HG03103 (cell line): ENCODE data around the gene COL20A1.

ENCODE experiments used
- ATAC-seq: cut with Tn5 transposase; IDR thresholded peaks from one replicate; pipeline ENCODE4 v1.9.1; 2021; ENCODE audit warnings: low read depth; ENCODE audit not compliant: unreplicated experiment

The COL20A1 gene

DNA sequence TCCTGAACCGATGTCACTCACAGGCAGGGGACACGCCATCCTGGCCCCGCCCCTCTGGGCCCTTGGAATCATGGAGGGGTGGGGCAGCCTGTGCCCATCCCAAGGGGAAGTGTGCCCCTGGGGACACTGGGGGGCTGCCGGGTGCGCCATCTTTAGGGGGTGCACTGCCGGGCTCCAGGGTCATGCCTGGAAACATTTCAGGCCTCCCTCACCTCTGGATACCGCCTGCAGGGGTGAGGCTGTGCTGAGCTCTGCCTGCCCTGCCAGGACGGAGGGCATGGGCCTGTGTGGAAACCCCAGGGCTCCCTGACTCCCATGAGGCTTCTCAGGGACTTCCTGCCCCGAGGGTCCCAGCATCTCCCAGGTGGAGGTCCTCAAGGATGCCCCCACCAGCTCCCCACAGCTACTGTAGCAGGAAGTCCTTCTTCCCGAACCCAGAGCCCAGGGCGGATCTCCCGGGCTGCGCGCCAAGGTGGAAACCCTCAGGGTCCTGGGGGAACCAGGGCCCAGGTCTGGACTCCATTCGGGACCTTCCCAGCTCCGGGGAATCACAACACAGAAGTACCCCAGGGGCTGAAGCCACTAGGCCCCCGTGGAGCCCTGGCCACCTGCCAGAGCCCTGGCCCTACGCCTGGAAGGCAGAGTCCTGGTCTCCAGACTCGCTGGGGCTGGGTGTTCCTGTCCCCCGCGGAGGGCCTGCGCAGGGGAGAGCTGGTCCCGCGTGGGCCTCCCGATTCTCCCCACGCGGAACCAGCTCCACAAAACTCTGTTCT lies 52.5 kb downstream of the COL20A1 start:
- no peak for ATAC-seq

DNA sequence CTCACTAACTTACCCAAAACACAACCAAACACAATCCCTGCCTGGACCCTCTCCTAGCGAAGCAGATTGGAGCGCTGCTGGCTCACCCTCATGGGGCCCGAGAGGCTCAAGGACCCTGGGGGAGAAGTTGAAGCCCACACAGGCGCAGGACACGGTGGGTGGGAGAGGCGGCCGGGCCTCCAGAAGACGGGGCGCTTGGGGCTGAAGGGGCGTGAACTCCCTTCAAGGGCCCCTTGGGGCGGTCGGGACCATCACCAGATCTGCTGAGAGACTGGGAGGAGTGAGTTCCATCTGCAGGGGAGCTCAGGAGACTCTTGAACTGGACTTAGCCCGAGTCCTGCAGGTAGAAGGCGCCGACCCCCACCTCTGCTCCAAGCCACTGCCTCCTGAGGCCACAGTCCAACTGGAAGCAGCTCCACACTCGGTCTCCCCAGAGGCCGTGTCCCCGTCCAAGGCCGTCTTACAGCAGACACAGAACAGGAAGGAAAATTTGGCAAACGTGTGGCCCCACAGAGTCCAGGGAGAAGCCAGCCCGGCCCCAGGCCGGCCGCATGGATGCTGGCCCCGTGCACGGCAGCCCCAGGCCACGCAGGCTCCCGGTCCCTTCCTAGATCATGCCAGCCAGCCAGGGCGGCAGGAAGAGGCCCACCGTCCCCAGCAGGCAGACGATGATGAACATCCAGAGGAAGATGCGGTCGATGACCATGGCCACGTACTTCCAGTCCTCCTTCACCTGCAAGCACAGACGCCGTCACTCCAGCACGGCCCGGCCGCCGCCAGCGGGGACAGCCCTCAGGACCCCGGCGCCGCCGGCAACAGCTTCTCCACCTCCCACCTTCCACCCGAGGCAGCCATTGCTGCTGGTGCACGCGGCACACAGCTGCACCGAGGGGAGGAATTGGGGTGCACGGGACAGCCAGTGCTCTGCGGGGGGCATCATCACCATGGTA lies 53.4 kb downstream of the COL20A1 start:
- no peak for ATAC-seq

DNA sequence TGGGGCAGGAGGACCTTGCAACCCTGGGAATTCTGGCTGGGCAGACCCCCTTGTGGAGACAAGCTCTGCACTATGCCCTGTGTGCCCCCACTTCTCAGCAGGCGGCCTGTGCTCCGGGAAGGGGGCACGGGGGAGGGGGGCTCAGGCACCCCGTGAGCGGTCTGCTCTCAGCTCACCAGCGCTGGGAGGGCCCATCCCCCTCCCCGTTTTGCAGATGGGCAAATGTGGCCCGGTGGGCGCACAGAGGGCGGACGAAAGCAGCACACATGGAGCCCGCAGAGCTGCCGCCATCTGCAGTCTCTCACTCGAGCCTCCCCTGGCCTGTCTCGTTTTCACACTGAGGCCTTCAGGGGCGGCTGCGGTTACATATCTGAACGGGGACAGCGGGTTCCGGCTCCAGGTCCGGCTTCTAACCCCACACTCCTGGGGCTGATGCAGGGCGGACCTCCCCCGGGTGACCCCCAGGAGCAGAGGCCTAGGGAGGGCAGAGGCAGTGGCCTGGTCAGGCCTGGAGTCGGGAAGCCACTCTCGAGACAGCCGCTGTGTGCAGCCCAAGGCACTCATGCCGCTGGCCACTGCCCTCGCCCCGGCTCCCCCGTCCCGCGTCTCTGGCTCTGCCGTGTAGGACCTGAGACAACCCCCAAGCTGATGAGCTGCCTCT lies 54.2 kb downstream of the COL20A1 start:
- no peak for ATAC-seq

DNA sequence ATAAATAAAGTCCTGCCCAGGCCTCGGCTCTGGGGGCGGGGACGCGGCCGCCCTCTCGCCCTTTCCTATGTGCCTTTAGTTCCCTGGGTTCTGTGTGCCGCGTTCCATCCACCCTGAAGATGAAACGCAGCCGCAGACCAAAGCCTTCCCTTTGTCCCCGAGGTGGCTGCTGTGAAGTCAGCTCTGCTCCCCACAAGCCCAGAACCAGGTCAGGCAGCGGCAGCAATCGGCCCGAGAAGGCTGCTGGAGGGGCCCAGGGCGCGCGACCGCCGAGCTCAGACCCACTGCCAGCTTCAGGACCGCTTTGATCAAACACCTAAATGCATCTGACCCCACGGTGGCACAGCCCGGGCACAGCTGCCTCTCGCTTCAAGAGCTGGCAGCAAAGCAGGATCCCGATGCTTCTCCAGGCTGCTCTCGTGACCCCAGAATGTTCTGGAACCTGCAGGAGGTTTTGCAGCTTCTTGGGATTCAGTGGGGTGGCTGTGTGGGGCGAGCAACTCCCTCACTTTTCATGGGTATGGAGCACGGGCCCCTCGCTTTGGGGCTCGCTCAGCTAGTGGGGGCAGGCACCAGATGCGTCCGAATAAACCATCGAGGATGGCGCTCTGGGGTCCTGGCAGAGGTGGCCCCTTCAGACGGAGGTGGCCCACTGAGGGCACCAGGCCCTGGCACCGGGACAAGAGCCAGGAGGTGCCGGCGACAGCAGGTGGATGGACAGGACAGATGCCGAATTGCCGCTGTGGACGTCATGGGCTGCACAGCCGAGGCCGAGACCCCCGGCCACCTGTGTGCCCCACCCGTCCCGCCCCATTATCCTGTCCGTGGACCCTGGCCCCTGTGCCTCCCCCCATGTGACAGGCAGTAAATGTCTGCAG lies 55.2 kb downstream of the COL20A1 start:
- ATAC-seq: no peak

DNA sequence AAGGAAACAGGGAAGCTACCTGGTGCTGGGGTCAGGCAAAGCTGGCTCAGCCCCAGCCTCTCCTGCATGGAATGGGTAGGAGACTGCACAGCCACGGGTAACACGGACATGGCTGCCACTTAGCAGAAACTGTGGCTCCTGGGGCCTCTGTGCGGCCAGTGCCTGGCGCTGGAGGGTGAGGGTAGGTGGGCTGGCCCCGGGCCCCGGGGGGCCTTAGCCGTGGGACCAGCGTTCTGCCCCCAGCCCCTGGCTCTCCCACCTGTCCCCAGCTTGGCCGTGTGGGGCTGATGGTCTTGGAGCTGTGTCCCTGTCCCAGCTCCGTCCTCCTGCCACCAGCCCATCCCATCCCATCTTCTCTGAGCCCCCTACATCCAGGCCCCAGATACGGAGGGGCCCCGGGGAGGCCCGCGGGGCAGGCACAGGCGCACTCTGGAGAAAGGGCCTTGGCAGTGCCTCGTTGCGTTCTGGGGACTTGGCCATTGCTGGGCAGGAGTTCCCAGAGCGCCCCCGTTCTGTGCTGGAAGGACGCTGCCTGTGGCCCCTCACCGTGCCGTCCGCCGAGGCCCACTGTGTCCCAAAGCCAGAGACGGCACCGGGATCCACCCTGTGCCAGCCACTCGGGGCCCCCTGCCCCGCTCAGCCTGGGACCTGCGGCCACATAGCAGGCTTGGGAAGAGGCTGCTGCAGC lies 56.0 kb downstream of the COL20A1 start:
- no peak for ATAC-seq

DNA sequence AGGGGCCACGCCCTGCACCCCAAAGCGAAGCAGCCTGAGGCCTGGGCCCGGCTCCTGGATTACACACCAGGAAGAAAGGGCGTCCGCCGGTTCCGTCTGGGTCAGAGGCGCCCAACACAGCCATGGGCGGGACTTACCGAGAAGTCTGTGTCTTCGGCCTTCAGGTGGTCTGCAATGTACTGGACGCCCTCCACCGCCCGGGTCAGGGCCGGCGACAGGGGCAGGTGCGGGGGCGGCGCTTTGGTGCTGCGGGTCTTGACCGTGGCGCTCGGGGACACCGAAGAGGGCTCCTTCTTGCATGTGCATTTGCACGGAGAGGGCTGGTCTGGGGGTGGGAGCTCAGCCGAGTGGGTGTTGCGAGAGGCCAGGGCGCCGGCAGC lies 56.5 kb downstream of the COL20A1 start:
- ATAC-seq: no peak

DNA sequence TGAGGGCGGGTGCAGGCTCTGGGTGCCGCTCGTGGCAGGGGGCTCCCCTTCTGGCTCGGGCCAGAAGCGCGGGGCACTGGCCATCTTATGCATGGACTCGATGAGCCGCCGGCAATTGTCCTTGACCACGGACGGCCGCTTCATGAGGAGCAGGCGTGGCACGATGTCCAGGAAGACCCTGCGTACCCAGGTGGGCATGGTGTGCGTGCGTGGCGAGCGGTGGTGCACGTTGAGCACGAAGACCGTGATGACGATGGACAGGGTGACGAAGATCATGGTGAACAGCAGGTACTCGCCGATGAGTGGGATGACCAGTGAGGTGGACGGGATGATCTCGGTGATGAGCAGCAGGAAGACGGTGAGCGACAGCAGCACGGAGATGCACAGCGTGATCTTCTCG lies 57.2 kb downstream of the COL20A1 start:
- no peak for ATAC-seq

DNA sequence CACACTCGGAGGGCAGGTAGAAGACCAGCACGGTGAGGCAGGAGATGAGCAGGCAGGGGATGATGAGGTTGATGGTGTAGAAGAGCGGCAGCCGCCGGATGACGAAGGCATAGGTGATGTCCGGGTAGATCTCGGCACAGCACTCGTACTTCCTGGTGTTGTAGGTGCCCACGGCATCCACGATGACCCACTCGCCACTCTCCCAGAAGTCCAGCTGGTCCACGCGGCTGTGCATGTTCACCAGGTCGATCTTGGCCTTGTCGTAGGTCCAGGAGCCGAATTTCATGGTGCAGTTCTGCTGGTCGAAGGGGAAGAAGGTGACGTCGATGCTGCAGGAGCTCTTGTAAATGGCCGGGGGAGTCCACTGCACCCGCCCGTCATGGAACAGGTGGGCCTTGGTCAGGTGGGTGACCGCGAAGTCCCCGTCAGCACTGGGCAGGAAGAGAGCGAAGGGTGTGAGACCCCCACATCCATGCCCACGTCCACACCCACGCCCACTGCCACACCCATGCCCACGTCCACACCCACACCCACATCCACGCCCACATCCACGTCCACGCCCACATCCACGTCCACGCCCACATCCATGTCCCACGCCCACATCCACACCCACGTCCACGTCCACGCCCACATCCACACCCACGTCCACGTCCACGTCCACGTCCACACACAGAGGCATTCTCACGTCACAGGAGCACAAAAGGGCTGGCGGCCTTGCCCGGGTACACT lies 57.8 kb downstream of the COL20A1 start:
- ATAC-seq: no peak

DNA sequence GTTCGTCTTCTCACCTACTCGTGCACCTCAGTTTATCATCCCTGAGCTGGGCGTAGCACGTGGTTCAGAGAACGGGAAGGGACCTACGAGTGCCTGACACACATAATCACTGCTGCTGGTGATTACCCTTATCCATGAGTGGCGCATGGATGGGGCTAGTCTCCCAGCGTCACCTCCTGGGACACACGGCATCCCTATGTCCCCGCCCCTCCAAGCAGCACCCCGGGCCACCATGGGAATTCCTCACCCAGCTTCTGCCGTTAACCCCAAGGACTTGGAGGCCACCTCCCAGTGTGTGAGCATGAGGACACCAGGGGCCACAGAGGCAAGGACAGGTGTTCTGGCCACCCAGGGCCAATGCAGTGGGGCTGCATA lies 58.3 kb downstream of the COL20A1 start:
- no peak for ATAC-seq

DNA sequence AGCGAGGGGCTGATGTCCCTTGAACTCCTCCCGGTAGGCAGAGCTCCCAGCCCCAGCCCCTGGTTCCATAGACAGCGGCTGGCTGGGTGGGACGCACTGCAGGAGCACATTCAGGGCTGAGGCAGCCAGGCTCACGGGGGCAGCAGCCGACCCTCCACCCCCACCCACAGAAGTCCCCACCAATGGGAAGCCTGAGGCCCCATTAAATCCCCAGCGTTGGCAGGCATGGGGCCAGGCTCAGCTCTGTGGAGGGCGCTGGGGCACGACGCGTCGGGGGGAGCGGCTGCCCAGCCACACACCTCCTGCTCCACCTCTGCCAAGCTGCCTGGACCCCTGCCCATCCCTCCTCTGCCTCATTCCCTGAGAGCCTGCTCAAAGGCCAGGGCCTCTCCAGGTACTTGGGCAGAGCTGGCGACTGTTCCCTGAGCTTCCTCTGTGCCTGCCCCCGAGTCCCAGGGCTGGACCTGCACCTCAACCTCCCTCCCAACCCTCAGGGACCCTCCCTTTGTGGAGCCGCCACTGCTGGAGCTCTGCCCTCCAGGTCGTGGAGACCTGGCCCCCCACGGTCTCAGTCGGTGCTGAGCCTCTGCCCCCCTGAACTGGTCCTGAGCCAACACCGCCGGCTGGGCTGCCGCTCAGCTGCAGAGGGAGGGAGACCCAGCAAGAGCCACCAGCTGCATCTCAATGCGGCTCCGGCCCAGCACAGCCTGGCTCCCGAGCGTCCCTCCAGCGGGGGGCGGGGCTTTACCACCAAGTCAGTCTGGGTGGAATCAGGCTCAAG lies 59.0 kb downstream of the COL20A1 start:
- ATAC-seq: no peak

DNA sequence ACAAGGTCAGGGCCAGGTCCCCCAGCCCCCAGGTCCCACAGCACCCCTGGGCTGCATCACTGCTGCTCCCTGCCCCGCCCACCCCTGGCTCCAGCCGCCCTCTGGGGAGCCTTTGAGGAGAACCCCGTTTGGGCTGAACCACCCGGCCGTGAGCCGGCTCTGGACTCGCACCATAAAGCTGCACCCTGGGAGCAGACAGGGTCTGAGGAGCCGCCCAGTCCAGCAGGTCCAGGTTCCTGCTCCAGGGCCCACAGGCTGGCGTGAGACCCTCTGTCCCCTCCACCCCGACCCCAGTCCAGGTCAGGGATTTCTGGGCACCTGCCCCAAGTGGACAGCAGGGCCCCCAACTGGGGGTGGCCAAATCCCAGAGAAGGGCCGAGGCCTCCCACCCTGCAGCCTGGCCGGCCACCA lies 59.8 kb downstream of the COL20A1 start:
- no peak for ATAC-seq

DNA sequence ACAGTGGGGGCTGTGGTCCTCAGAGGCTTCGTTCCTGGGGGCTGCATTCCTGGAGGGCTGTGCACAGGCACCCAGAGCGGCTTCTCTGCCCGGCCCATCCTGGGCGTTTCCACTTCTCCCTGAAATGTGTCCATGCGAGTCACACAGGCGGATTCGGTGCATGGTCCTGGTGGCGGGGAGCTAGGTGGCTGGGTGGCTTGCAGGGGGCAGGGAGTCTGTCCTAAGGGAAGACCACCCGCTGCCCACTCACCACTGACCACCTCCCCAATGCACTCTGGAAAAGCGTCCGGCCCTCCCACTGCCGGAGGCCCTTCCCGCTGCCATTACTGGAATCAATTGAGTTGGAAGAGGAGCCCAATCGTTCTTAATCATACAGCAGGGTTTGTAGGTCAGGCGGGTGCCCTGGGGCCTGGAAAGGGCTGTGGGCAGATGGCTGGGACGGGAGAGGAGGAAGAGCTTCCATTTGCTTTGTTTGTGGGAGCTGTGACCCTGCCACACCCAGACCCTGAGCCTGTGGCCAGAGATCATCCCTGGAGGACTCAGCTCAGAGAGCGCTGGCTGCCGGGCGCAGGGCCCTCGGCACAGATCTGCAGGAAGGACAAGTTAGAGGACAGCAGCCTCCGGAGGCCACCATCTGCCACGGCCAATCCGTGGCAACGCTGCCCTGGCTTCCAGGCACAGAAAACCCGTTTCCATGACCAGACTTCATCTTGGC lies 61.8 kb downstream of the COL20A1 start:
- no peak for ATAC-seq

DNA sequence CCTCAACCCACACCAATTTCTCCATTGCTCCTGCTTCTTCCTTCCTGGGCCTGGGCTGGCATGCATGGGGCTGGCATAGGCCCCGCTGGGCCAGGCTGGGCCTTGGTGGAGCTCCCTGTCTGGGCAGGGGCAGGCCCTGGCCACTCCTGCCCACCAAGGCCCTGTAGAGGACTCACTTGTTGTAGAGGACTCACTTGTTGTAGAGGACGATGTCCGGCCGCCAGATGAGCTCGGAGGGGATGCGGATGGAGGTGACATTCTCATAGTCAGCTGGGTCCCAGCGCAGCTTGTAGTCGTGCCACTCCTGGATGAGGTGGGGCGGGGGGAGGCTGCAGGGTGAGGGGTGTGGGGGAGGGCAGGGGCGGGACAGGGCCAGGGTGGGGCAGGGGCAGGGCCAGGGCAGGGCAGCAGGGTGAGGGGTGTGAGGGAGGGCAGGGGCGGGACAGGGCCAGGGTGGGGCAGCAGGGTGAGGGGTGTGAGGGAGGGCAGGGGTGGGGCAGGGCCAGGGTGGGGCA lies 62.9 kb downstream of the COL20A1 start:
- no peak for ATAC-seq

DNA sequence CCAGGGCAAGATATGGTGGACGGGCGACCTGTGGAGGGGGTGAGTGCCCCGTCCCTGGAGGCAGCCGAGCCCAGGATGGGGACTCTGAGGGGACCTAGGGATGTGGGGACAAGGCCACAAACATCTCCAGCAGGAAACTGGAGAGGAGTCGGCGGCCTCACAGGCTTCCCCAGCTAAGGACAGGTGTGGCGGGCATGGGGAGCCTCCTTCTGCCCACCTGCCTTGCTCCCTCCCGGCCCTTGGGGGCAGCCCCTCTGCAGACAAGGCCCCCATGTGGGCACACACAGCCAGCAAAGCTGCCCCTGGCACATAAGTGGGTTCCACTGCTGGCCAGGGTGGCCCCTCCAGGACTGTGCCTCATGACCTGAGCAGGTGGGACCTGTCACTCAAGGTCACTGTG lies 63.5 kb downstream of the COL20A1 start:
- ATAC-seq: no peak

DNA sequence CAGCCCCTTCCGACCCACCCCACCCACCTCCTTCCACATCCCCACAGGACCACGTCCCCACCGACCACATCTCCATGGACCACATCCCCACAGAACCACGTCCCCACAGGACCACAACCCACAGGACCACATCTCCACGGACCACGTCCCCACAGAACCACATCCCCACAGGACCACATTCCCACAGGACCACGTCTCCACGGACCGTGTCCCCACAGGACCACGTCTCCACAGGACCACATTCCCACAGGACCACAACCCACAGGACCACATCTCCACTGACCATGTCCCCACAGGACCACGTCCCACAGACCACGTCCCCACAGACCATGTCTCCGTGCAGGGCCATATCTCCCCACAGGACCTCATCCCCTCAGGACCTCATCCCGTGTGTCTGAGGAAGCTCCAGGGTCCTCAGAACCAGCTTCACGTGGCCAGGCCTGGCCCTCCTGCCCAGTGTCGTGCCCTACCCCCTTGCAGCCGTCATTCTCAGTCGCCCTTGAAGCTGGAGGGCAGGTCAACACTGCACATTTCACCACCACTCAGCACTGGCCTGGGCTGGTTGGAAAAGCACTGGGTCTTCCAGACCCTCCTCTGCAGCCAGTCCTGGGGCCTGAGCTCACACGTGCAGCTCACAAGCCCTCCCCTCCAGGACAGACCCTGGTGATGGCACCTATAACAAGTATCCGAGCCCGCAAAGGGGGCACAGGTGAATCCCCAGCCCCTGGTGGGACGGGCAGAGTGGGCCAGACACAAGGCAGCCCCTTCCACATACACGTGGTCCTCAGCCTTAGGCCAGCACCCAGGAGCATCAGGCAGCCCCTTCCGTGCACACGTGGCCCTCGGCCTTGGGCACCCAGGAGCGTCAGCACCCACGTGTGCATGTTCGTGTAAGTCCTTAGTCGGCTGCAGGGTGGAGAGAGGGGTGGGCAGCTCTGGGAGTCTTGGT lies 64.2 kb downstream of the COL20A1 start:
- no peak for ATAC-seq
